Keratinocyte (primary cell): ENCODE results near the gene ITGA6. TPM values are rescaled to one million over a fixed set of nuclear protein-coding genes. Genes with fewer than 3 reads are reported as not detected.
A peak's percentile ranks its signal among the peaks of the same experiment; 100 is the strongest.

Experiments used
- DNase-seq: peaks from one replicate; pipeline ENCODE4 v3.0.0-alpha.2; 2011; ENCODE audit warnings: low read depth, missing footprints, low spot score
- FAIRE-seq: peaks from 2 replicates; lab custom pipeline; 2011; peaks lifted over from hg19 to GRCh38; lab: Jason Lieb, UNC
- H2AFZ ChIP-seq: 2 replicates; pipeline ENCODE4 v1.6.0; 2012; ENCODE audit warnings: low read length, control low read depth, inconsistent platforms; ENCODE audit not compliant: control insufficient read depth
- H3K27ac ChIP-seq: 2 replicates; pipeline ENCODE4 v1.5.1; 2011; ENCODE audit warnings: low read length; ENCODE audit not compliant: control insufficient read depth, insufficient read depth
- H3K27me3 ChIP-seq: 3 replicates; pipeline ENCODE4 v1.6.0; 2011; ENCODE audit warnings: low read length; ENCODE audit not compliant: control insufficient read depth, insufficient read depth; ENCODE audit errors: extremely low read depth
- H3K36me3 ChIP-seq, 2 experiments: 2 replicates in 1 of 2; 3 replicates in 1 of 2; pipeline ENCODE4 v1.5.1; 2011; ENCODE audit warnings: low read length in 2 of 2, mild to moderate bottlenecking in 1 of 2; ENCODE audit not compliant: control insufficient read depth in 2 of 2, insufficient read depth in 2 of 2; ENCODE audit errors: extremely low read depth in 1 of 2
- H3K4me1 ChIP-seq: 3 replicates; pipeline ENCODE4 v1.5.1; 2011; ENCODE audit warnings: low read length; ENCODE audit not compliant: control insufficient read depth, insufficient read depth; ENCODE audit errors: extremely low read depth
- H3K4me2 ChIP-seq: 3 replicates; pipeline ENCODE4 v1.6.0; 2011; ENCODE audit warnings: low read depth, low read length; ENCODE audit not compliant: control insufficient read depth, insufficient read depth; ENCODE audit errors: extremely low read depth
- H3K4me3 ChIP-seq, 3 experiments: fragments of 200-600 bp in 1 of 3; sonication (generic) in 1 of 3; 2 replicates in 2 of 3; 3 replicates in 1 of 3; pipeline ENCODE4 v1.5.1; 2011 to 2016; ENCODE audit warnings: low read length in 3 of 3, mild to moderate bottlenecking in 3 of 3, control low read depth in 2 of 3, inconsistent platforms in 1 of 3, low read depth in 1 of 3, mixed read lengths in 1 of 3, mixed run types in 1 of 3, moderate library complexity in 1 of 3; ENCODE audit not compliant: control insufficient read depth in 2 of 3, insufficient read depth in 2 of 3; ENCODE audit errors: extremely low read depth in 1 of 3
- H3K79me2 ChIP-seq: 2 replicates; pipeline ENCODE4 v1.6.0; 2012; ENCODE audit warnings: low read length; ENCODE audit not compliant: control insufficient read depth, insufficient read depth
- H3K9ac ChIP-seq: 3 replicates; pipeline ENCODE4 v1.6.0; 2011; ENCODE audit warnings: low read length; ENCODE audit not compliant: control insufficient read depth, insufficient read depth; ENCODE audit errors: extremely low read depth
- H3K9me1 ChIP-seq: 3 replicates; pipeline ENCODE4 v1.6.0; 2011; ENCODE audit warnings: low read length; ENCODE audit not compliant: control insufficient read depth, insufficient read depth; ENCODE audit errors: extremely low read depth
- H3K9me3 ChIP-seq: 2 replicates; pipeline ENCODE4 v1.5.1; 2012; ENCODE audit warnings: low read depth, low read length; ENCODE audit not compliant: control insufficient read depth
- H4K20me1 ChIP-seq: 3 replicates; pipeline ENCODE4 v1.6.0; 2011; ENCODE audit warnings: low read length; ENCODE audit not compliant: control insufficient read depth, insufficient read depth; ENCODE audit errors: extremely low read depth
- CTCF ChIP-seq, 3 experiments: IDR thresholded peaks in 1 of 3; conservative IDR thresholded peaks in 1 of 3; optimal IDR thresholded peaks in 1 of 3; 2 replicates in 2 of 3; 3 replicates in 1 of 3; pipeline versions ENCODE3 to v1.5.1; 2011; ENCODE audit warnings: low read length in 3 of 3, mild to moderate bottlenecking in 3 of 3, moderate library complexity in 2 of 3, control low read depth in 1 of 3, inconsistent platforms in 1 of 3; ENCODE audit not compliant: insufficient read depth in 2 of 3; ENCODE audit errors: extremely low read depth in 1 of 3
- EZH2 ChIP-seq: IDR thresholded peaks from one replicate; pipeline ENCODE4 v1.6.1; 2012; ENCODE audit warnings: inconsistent platforms, mild to moderate bottlenecking, low read length, moderate library complexity
- dilution Hi-C: fragments of 300-500 bp; cut with MboI; formaldehyde crosslinking; loops from one replicate; pipeline ENCODE4 v1.7.0; 2020; ENCODE audit warnings: low sequenced_read_pairs; ENCODE audit not compliant: extremely low pct_ligation_motif_present
- polyA plus RNA-seq, 5 experiments: library from polyadenylated mRNA; depleted of rRNA in 3 of 5; stranded (reverse) in 3 of 5; stranded (forward) in 1 of 5; unstranded in 1 of 5; fragments of >200 nt; gene quantifications; 1 replicate in 1 of 5; 2 replicates in 3 of 5; 3 replicates in 1 of 5; pipeline versions ENCODE4 v1.2.1 to v1.2.3, GENCODE V29; 2011 to 2012; ENCODE audit warnings: missing spikeins in 2 of 5, low read depth in 1 of 5, low replicate concordance in 1 of 5

The ITGA6 gene
- polyA plus RNA-seq, 1 donor (not counting 4 experiments of a cell fraction or from before 2014, with no cell fraction given) = 441 TPM

- DNase-seq = no peak
- H3K9me3 ChIP-seq = no peaks in the 10 kb centered on the region
- peak overlapping the region; percentile 69 for H3K4me2 ChIP-seq
- H3K4me1 ChIP-seq = peaks cover 16% of the 10 kb centered on the region
- peaks cover 8% of the 10 kb centered on the region for H4K20me1 ChIP-seq
- peaks cover 0 to 18% of the 10 kb centered on the region in 2 experiments for H3K36me3 ChIP-seq
- H3K9me1 ChIP-seq = peaks cover 2% of the 10 kb centered on the region
- no peak for FAIRE-seq
- H3K27me3 ChIP-seq = no peaks in the 10 kb centered on the region
- peak overlapping the region; percentile 68 for H2AFZ ChIP-seq
- peak overlapping the region; percentile 89 for H3K9ac ChIP-seq
- peak overlapping the region; percentile 59 to 98 (median 84) for H3K4me3 ChIP-seq
- TF ChIP-seq CTCF (optimal IDR thresholded peaks at IDR 0.05 in 1 of 3, IDR thresholded peaks at IDR 0.05 in 1 of 3, conservative IDR thresholded peaks at IDR 0.05 in 1 of 3; ENCODE audit: extremely low read depth in 1 of 3, insufficient read depth in 2 of 3, low read length in 3 of 3) (no peak), EZH2 (no peak)
- peak overlapping the region; percentile 18 for H3K27ac ChIP-seq
- peaks cover 45% of the 10 kb centered on the region for H3K79me2 ChIP-seq
- dilution Hi-C loops = no loop called here
Observed at GRCh38 chr2:172426635-172427255, 641 bp upstream of the ITGA6 start.

- Histone ChIP-seq H4K20me1 (peaks cover 14% of the 10 kb centered on the region), H3K27me3 (no peaks in the 10 kb centered on the region), H3K4me1 (peaks cover 30% of the 10 kb centered on the region), H3K4me3 (peak overlapping the region; percentile 59 to 98 (median 84)), H3K9me3 (no peaks in the 10 kb centered on the region), H3K27ac (peak overlapping the region; percentile 78), H3K9me1 (peaks cover 2% of the 10 kb centered on the region), H3K79me2 (peaks cover 59% of the 10 kb centered on the region), H2AFZ (no peak overlapping the region), H3K36me3 (peaks cover 0 to 23% of the 10 kb centered on the region in 2 experiments), H3K4me2 (peak overlapping the region; percentile 89), H3K9ac (peak overlapping the region; percentile 89)
- dilution Hi-C loops = no loop called here
- no peak for FAIRE-seq
- DNase-seq = no peak
- TF ChIP-seq CTCF (optimal IDR thresholded peaks at IDR 0.05 in 1 of 3, IDR thresholded peaks at IDR 0.05 in 1 of 3, conservative IDR thresholded peaks at IDR 0.05 in 1 of 3; ENCODE audit: extremely low read depth in 1 of 3, insufficient read depth in 2 of 3, low read length in 3 of 3) = no peak
- no peak for TF ChIP-seq EZH2
Observed at GRCh38 chr2:172427990-172428831, 825 bp downstream of the ITGA6 start.
